Psoas muscle (tissue), 8 donors: Measurements from ENCODE around the gene YIF1A. TPM values are rescaled to one million over a fixed set of nuclear protein-coding genes. Genes with fewer than 3 reads are reported as not detected.

Source experiments
- ATAC-seq, 4 donors: fragments of 200-7000 bp; cut with Tn5 transposase; one replicate each; pipeline ENCODE4 v1.9.1; 2020; ENCODE audit warnings: moderate library complexity in 3 of 4, mild to moderate bottlenecking in 2 of 4
- DNase-seq, 2 donors: peaks; one replicate each; pipeline ENCODE4 v3.0.0-alpha.2; 2020
- H3K27ac ChIP-seq: fragments of 200-600 bp; one replicate; pipeline ENCODE4 v1.8.0; 2022
- H3K27me3 ChIP-seq, 3 donors: fragments of 200-600 bp in 1 of 3; one replicate each; pipeline versions ENCODE4 v1.6.1 to v1.8.0; 2013 to 2022; ENCODE audit warnings: low read length in 2 of 3, mild to moderate bottlenecking in 2 of 3, moderate library complexity in 1 of 3; ENCODE audit not compliant: insufficient read depth in 3 of 3
- H3K36me3 ChIP-seq, 2 donors: fragments of 200-600 bp in 1 of 2; one replicate each; pipeline versions ENCODE4 v1.6.1 to v1.8.0; 2013 to 2022; ENCODE audit warnings: low read depth in 1 of 2, mild to moderate bottlenecking in 1 of 2, moderate library complexity in 1 of 2; ENCODE audit not compliant: insufficient read depth in 1 of 2
- H3K4me1 ChIP-seq: fragments of 200-600 bp; one replicate; pipeline ENCODE4 v1.8.0; 2022
- H3K4me3 ChIP-seq: fragments of 200-600 bp; one replicate; pipeline ENCODE4 v1.8.0; 2022; ENCODE audit warnings: mild to moderate bottlenecking
- H3K9me3 ChIP-seq: fragments of 200-600 bp; one replicate; pipeline ENCODE4 v1.8.0; 2022
- WGBS, 3 donors: extraction: QIAGEN DNeasy Blood & Tissue Kit; methylation state at CpG; one replicate each; pipeline versions ENCODE4 v1.1.6 to v1.1.7; 2013; 5-methylcytosine and 5-hydroxymethylcytosine counted together
- intact Hi-C, 2 donors: fragments of 100-400 bp; cut with DNase I; formaldehyde crosslinking; loops; one replicate each; pipeline versions ENCODE4 v1.11.0 to v1.14.2; 2022
- polyA plus RNA-seq, 3 donors: library from polyadenylated mRNA; stranded (reverse); fragments of 200-250 nt; gene quantifications; one replicate each; pipeline ENCODE4 v1.2.3, GENCODE V29; 2013
- total RNA-seq, 4 donors: library from RNA; stranded (reverse); fragmentation: NEBNext Ultra II Directional in 2 of 4; extraction: Animal tissue kit (Norgen Biotek cat#: 25700) in 2 of 4; gene quantifications; one replicate each; pipeline versions ENCODE4 v1.2.1 to v1.2.4, GENCODE V29; 2021 to 2023
- TF ChIP-seq, protein P1 (sequence below): fragments of 200-600 bp; IDR thresholded peaks from one replicate; pipeline ENCODE4 v1.8.0; 2022; ENCODE audit warnings: antibody characterized with exemption
- donor health status: healthy with polysubstance abuse.
- donor health status: DM: no; HTN: no; CAD: no; lungs with moderate emphysema.
- donor health status: Bipolar disorder and iron deficiency.
- donor health status: healthy.
- donor health status: DM: yes; HTN: yes; CAD: no.
- donor health status: DM: no; HTN: no; CAD: no.
- donor health status: DM: no; HTN: no; CAD: no.
- donor health status: DM: yes; HTN: yes; CAD: no.

The YIF1A gene
- total and polyA plus RNA-seq, 7 donors: 70.1 to 161 (median 87.4) TPM

DNA sequence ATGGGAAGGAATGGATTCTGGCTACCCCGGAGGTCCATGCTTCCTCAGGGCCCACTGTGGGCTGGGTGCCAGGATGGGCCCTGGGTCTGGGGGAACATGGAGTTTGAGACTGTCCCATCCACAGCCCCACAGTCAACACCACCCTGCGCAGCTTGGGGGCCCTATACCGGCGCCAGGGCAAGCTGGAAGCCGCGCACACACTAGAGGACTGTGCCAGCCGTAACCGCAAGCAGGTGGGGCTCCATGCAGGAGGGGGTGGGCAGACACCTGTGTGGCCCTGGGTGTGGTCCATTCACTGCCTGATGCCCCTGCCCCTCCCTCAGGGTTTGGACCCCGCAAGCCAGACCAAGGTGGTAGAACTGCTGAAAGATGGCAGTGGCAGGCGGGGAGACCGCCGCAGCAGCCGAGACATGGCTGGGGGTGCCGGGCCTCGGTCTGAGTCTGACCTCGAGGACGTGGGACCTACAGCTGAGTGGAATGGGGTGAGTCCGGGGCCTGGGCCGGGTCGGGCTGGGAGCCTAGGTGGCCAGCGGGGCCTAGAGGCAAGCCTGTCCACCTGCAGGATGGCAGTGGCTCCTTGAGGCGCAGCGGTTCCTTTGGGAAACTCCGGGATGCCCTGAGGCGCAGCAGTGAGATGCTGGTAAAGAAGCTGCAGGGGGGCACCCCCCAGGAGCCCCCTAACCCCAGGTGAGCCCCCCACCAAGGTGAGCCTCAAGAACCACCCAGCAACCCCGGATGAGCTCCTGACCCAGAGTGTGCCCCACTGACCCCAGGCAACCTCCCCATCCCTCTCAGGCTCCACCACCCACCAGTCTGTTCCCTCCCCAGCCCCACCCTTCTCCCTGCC is 23.2 kb downstream of the YIF1A start:
- ATAC-seq: no peak
- Histone ChIP-seq H3K9me3 (no peaks in the 10 kb centered on the region), H3K4me3 (no peak overlapping the region), H3K36me3 (peaks cover 0 to 52% of the 10 kb centered on the region in 2 donors), H3K4me1 (peaks cover 19% of the 10 kb centered on the region), H3K27ac (no peak overlapping the region), H3K27me3 (no peaks in the 10 kb centered on the region)
- whole genome bisulfite sequencing, 3 donors: 91 to 97% (median 93%) methylated on average over 24 to 26 of the region's 26 CpGs
- intact Hi-C loops: no loop called here
- TF ChIP-seq, protein P1, sequence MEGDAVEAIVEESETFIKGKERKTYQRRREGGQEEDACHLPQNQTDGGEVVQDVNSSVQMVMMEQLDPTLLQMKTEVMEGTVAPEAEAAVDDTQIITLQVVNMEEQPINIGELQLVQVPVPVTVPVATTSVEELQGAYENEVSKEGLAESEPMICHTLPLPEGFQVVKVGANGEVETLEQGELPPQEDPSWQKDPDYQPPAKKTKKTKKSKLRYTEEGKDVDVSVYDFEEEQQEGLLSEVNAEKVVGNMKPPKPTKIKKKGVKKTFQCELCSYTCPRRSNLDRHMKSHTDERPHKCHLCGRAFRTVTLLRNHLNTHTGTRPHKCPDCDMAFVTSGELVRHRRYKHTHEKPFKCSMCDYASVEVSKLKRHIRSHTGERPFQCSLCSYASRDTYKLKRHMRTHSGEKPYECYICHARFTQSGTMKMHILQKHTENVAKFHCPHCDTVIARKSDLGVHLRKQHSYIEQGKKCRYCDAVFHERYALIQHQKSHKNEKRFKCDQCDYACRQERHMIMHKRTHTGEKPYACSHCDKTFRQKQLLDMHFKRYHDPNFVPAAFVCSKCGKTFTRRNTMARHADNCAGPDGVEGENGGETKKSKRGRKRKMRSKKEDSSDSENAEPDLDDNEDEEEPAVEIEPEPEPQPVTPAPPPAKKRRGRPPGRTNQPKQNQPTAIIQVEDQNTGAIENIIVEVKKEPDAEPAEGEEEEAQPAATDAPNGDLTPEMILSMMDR: no peak
- DNase-seq: peak in 1 of 2 donors; percentile 61

DNA sequence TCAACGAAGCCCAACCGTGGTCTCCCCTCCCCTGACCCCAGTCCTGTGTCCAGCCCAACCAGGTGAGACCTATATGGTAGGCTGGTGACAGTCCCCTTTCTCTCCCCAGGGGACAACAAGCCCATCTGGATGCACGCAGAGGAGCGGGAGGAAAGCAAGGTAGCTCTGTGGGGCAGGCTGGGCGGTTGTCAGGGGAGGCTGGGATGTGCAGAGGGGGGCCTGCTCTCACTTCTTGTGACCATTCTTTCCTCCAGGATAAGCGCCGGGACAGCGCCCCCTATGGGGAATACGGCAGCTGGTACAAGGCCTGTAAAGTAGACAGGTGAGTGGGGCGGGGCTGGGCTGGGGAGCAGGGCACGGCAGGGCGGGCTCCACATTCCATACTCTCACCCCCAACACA is 24.0 kb downstream of the YIF1A start:
- Histone ChIP-seq H3K4me1 (peaks cover 11% of the 10 kb centered on the region), H3K4me3 (no peak overlapping the region), H3K36me3 (peaks cover 0 to 55% of the 10 kb centered on the region in 2 donors), H3K27me3 (no peaks in the 10 kb centered on the region), H3K27ac (no peak overlapping the region), H3K9me3 (no peaks in the 10 kb centered on the region)
- ATAC-seq (no peak), DNase-seq (peak in 1 of 2 donors; percentile 49)
- 73 to 79% (median 76%) methylated on average over 12 of the region's 12 CpGs for WGBS, 3 donors
- TF ChIP-seq, protein P1: peak; percentile 16
- intact Hi-C loops: no loop called here

DNA sequence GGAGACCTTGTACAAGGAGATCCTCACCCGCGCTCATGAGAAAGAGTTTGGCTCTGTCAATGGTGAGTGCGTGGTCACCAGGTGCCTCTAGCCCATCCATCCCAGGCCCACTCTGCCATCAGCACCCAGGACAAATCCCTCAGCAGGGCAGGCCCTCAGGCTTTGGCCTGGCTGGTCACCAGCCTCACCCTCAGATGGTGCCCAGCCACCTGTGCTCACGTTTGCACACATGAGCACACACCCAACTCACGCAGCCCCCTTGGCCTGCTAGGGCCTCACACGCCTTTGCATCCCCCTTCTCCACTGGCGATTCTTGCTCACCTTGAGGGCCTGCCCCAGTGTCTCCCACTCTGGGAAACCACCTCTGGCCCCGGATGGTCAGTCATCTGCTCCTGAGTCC is 24.6 kb downstream of the YIF1A start:
- DNase-seq: peak in 1 of 2 donors; percentile 49
- Histone ChIP-seq H3K4me3 (no peak overlapping the region), H3K36me3 (peaks cover 0 to 61% of the 10 kb centered on the region in 2 donors), H3K4me1 (peaks cover 6% of the 10 kb centered on the region), H3K27ac (no peak overlapping the region), H3K9me3 (no peaks in the 10 kb centered on the region), H3K27me3 (no peaks in the 10 kb centered on the region)
- intact Hi-C loops: no loop called here
- no peak for ATAC-seq
- 87 to 92% (median 91%) methylated on average over 8 of the region's 8 CpGs for WGBS, 3 donors
- TF ChIP-seq, protein P1: no peak

DNA sequence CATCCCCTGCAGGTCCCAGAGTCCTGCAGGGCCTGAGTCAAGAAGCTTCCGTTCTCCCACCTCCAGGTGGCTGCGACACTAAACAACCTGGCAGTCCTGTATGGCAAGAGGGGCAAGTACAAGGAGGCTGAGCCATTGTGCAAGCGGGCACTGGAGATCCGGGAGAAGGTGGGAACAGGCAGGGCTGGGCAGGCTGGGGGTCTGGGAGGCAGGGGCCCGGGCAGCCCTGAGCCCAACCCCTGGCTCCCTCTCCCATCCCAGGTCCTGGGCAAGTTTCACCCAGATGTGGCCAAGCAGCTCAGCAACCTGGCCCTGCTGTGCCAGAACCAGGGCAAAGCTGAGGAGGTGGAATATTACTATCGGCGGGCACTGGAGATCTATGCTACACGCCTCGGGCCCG is 25.2 kb downstream of the YIF1A start:
- ATAC-seq (no peak), DNase-seq (no peak)
- intact Hi-C loops: no loop called here
- TF ChIP-seq, protein P1: no peak
- Histone ChIP-seq H3K27me3 (no peaks in the 10 kb centered on the region), H3K4me3 (no peak overlapping the region), H3K9me3 (no peaks in the 10 kb centered on the region), H3K36me3 (peaks cover 0 to 67% of the 10 kb centered on the region in 2 donors), H3K4me1 (peaks cover 6% of the 10 kb centered on the region), H3K27ac (no peak overlapping the region)
- WGBS, 3 donors: 93 to 95% (median 94%) methylated on average over 10 of the region's 10 CpGs
